GDM1 (cell line): ENCODE results near the gene ACO1.

ENCODE experiments used
- DNase-seq: peaks from one replicate; lab custom pipeline; 2025; lab: John Stamatoyannopoulos, UW

ACO1 gene

DNA sequence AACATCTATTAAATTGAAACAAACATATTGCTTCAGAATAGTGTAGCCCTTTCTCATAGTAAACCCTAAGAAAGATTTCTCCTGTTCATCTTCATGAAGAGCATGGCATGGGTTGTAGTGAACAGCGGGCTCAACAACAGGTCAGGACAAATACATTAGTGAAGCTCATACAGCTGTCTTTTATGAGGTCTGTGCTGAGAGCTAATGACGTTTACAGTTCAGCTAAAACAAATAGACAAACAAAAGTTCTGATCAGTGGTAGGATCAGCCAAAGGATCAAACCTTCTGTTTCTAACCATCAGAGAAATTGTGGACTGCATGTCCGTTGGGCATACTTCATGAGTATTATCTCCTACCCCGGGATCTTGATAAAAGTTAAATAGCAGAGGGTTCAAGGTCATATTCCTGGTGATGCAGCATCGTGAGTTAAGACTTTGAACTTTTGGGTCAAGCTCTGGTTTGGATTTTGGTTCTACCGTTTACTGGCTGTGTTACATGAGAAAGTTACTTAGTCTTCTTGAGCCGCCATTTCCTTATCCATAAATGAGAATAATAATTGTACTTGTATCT is 37.9 kb downstream of the ACO1 start:
- no peak for DNase-seq

DNA sequence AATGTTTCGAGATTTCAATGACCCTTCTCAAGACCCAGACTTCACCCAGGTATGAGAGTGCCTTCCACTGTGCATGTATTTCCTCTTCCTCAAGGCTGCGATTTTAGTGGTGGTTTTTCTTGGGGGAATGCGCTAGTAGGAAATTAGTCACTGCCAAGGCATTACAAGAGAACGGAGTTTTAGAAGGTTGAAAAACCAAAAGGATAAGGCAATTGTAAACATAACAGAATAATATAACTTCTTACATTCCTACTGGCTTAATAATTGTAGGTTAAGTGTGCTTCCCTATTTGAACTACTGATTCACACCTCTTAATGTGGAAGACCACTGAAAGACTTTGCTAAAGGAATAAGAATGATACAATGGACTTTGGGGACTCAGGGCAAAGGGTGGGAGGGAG is 38.9 kb downstream of the ACO1 start:
- DNase-seq = no peak

DNA sequence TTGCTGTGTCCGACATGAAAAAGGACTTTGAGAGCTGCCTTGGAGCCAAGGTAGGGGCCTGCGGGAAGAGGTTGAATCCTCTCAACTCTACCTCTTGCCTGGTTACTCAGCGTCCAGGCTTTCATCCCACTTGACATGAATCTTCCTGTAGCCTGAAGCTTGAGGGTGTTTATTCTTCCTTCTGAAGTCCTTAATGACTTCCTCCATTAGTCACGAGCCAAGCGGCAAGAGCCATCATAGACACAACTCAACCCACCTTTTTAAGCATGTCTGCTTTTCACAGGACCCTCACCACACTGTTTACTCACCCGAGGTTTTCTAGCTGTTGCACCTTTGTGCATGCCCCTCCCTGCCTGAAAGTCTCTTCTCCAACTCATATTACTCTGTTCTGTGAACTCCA is 40.2 kb downstream of the ACO1 start:
- DNase-seq = no peak

DNA sequence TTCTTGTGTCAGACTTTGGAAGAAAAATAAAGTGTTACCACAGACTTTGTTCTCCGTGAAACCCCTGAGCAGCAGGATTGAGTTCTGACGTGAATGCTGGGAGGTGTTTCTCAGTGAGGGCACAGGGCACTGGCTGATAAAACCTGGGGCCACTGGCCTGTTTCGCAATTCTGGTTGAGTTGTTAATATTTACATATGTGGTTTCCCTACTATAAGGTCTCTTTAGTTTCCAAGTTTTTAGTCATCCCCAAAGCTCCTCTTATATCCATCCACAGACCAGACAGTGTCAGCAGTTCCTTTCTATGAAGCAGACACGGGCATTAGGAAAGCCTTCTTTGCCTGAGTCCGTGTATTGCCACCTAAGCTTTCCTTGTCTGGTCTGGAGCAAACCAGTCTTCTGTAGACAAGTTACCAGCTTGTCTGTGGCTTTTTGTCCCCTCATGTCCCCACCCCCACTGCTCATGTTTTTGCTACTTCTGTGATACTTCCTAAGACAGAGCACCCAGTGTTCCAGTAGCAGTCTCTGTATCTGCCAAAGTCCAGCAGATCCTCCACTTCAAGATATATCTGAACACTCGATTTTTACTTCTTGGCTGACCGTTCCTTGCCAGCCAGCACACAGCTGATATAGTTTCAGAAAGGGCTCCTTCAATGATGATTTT is 42.0 kb downstream of the ACO1 start:
- DNase-seq = no peak

DNA sequence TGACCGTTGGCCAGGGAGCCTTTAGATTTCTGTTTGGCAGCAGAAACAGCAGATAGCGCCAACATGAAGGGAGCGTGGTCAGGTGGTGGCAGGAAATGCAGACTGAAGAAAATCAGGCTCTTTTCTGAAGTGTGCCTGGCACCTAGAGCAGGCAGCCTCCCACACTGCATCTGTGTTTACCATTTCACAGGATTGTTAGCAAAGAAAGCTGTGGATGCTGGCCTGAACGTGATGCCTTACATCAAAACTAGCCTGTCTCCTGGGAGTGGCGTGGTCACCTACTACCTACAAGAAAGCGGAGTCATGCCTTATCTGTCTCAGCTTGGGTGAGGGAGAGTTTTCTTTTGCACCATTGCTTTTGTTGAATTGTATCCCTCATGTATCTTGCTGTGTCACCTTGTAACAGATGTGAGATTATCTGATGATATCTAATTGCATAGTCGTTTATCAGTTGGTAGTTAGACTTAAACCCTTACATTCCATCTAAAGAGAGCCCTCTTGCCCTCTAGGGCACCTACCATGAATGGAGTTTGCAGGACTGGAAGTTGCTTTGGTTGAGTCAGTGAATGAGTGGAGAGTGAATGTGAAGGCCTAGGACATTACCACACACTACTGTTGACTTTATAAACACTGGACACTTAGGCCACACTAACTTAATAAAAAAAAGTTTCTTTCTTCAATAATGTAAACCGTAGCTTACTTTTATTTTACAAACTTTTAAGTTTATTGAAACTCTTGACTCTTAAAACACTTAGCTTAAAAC is 42.8 kb downstream of the ACO1 start:
- no peak for DNase-seq

DNA sequence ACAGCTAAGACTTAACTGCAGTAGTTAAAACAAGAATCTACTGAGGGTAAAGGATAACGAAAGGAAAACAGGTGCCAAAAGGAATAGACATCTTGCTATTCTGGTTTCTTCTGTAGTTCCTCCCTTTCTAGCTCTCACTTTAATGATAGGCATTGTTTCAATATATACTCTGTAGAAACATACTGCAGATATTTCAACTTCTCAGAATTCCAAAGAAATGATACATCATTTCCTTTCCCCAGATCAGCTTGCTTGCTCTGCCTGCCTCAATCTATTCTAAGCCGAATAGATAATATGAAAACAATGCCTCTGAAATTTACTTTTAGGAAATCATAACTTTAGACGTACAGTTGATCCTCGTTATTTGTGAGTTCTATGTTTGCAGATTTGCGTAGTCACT is 46.3 kb downstream of the ACO1 start:
- no peak for DNase-seq

DNA sequence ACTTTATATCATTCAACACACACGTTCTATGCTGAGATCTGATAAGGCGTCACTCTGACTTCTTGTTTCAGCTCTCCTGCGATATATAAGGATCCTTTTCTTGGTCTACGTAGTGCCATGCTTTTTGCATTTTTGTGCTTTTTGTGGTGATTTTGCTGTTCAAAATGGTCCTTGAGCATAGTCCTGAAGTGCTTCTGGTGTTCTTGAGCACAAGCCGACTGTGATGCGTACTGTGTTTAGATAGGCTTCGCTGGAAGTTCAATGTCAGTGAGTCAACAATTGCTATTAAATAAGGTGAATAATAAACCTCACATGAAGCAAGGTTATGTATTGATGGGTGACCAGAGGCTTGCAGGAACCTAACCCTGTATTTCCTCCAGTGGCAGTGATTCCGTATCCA is 46.8 kb downstream of the ACO1 start:
- no peak for DNase-seq

DNA sequence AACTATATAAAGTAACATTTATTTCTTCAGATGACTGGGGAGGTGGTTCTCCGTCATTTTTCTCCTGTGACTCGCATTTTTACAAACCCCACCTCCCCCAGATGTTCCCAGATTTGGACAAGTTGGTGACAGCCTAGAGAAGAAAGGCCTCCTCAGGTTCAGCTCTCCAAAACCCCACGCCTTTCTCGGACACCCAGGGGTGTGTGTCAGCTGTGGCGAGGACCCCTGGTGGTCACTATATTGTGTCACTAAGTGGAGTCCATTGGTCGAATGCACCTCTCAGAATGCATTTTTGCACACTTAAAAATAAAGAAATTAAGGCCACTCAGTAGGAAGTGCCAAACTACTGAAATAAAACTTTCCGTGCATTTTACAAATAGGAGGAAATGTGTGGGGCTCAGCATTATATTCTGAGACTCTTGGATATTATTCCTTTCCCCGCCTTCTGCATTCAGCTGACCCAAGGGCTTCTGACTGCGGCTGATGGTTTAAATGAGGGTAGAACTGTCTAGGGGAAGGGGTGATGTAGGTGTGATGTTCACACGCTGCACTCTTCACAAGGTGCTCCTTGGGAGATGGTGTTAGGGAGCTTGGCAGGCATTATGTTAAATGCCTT is 47.6 kb downstream of the ACO1 start:
- no peak for DNase-seq

DNA sequence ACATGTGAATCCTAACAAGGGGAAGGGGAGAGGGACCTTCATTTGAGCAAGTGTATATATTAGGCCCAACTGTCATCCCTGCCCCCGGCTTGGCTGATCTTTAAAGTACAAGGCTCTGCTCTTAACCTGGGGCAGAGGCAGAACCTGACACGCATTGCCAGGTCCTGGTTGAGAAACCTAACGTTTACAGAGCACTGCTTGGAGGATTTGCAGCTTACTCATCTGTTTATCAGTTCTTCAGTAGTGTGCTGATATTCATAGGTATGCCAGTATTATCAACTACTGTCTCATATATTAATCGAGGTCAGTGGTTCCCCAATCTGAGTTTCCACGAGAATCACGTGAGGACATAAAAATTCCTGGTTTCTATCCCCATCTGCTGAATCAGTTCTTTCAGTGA is 50.4 kb downstream of the ACO1 start:
- DNase-seq = no peak

DNA sequence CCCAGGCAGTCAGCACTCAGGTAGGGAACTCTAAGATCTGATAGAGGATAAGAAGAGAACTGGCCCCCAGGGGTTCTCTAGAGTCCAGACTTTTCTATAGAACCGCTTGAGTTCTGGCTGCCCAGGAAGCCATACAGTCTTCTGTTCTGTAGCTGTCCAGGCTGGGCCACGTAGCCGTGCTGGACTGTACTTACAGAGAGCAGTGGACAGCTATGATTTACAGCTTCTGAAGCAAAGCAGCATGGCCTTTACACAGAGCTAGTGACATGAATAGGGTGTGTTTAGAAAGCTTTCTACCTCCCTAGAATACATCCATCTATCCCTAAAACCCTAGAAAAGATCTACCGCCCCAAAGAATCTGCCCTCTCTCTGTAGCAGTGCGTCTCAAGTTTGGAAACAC is 57.2 kb downstream of the ACO1 start:
- no peak for DNase-seq

DNA sequence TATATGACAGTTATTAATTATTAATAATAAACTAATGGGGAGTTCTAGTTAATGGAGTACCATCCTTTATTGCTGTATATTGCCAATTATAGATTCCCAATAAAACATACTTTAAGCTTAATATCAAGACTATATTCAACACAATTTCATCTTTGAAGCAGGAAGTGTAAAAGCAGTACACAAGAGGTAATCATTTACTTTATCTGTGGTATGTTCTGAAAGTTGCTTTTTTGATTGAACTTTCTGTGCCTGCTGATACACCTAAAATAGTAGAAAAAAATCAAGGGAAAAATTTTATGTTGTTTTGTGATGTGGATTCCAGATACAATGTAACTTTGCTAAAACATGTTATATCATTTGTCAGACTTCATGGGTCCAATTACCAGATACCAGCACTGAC is 58.0 kb downstream of the ACO1 start:
- DNase-seq = no peak

DNA sequence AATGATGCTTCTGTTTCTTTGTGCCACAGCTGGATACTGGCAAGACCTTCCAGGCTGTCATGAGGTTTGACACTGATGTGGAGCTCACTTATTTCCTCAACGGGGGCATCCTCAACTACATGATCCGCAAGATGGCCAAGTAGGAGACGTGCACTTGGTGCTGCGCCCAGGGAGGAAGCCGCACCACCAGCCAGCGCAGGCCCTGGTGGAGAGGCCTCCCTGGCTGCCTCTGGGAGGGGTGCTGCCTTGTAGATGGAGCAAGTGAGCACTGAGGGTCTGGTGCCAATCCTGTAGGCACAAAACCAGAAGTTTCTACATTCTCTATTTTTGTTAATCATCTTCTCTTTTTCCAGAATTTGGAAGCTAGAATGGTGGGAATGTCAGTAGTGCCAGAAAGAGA is 65.5 kb downstream of the ACO1 start:
- DNase-seq = no peak

DNA sequence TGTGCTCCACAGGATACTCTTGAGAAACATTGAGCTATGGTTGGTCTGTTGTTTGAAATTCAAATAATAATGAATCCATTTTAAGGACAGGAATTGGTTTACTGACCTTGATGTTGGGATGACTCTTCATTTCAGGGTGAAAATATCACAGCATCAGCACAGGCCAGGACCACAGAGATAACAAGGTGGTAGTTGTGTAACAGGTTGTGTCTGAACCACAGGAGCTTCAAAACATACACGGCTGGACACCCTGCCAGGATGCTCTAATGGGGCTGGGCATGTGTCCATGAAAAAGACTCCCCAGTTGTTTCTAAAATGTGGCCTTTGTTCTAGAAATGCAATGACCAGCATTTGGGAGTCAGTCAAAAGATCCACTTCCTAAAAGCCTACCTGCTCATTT is 69.8 kb downstream of the ACO1 start:
- DNase-seq = no peak

DNA sequence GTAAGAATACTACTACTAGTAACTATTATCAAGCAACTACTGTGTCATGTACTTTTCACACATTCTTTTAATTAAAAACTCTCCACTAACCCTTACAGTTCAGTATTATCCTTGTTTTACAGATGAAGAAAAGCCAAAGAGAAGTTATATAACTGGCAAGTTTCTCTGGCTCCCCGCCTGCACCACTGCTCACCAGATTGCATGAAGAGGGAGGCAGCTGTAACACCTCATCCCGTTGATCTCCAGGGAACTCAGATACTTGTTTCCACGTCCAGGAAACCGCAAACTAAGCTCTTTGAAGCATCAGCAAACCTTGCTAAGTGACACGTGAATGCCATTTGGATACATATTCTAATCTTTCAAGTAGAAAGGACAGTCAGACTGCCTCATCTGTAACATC is 71.3 kb downstream of the ACO1 start:
- no peak for DNase-seq

DNA sequence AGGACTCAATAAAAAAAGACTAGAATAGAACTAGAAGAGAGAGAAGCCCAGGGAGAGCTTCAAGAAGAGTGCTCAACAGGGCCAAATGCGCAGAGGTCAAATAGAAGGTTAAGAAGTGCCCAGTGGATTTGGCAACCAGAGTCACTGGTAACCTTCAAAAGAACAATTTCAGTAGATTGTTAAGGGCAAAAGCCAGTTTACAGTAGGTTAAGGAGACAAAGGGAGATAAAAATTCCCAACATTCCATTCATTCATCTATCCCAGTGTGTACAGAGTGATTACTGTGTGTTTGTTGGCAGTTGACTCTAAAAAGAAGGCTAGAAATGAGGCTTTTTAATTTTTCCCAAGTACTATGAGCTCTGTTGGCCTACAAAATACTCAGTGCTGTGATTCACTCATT is 72.1 kb downstream of the ACO1 start:
- DNase-seq = no peak

DNA sequence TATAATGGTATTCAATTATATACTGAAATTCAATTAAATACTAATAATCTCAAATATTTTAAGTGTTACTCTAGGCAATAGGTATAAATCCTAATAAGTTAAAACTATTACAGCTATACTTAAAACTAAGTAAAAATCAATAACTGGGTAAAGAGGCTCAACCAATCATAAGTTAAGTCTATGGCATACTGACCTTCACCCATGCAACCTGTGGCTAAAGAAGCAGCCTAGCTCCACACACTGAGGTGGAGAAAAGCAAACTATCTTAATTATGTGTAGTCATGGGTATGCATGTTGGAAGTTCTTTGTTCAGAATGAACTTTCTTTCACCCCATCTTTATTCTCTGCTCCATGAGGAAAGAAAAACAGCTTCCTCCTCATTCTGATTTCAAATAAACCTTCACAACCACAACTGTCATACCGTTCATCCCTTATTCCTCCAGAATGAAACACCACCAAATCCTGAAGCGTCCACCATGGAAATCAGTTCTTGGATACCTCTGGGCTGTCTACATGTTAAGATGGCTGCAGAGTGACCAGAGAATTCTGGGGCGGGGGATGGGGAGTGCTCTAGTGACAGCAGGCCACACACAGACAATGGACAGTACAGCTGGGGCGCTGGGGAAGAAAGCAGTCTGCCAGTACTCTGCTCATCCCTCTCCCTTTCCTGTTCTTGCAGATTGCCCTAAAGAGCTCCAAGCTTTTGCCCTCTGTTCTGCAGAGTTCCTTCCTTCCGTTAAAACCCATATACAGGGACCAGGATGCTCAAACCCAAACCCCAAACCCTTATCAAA is 79.3 kb downstream of the ACO1 start:
- no peak for DNase-seq

DNA sequence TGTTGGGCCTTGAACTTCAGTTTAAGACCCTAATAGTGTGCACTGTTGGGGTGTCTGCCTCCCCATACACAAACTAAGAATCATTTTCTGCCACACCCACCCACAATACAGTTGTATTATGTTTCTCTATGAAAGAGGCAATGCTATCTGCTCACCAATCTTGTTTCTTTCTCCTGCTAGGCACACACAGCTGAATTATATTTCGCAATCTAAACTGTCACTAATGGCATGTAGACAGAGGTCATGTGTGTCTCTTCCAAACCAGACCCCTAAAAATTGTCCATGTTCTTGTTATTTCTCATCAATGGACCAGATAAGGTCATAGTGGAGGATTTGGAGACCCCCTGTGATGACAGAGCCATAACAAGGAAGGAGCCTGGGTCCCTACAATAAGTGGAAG is 84.3 kb downstream of the ACO1 start:
- no peak for DNase-seq

DNA sequence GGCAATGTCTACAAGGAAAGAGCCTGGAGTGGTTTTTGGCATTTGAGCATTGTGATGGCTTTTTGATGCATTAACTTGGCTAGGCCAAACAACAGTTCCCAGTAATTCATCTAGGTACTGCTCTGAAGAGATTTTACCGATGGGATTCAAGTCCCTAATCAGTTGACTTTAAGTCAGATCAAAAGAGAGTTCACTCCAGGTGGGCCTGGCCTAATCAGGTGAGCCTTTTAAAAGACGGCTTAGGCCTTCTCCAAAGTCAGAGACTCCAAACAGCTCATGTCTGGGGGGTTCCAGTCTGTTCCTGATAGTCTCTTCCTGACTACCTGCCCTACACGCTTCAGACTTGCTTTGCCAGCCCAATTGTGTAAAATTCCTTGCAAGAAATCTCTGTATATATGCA is 87.9 kb downstream of the ACO1 start:
- DNase-seq = no peak

DNA sequence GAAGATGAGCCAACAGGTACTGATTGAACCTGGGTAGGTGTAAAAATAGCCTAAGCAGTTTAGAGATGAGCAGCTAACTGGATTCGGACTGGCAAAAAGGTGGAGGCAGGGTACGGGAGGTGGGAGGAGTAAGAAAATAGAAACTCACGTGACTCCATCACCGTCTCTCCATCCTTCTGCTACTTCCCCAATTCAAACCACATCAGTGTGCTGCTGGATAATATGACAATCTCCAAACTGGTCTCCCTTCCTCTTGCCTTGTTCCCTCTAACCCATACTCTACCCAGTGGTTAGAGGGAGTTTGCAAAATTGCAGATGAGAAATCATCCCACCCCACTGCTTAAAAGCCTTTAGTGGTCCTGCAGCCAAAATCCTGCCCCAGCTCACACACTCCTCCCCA is 98.9 kb downstream of the ACO1 start:
- DNase-seq = no peak

DNA sequence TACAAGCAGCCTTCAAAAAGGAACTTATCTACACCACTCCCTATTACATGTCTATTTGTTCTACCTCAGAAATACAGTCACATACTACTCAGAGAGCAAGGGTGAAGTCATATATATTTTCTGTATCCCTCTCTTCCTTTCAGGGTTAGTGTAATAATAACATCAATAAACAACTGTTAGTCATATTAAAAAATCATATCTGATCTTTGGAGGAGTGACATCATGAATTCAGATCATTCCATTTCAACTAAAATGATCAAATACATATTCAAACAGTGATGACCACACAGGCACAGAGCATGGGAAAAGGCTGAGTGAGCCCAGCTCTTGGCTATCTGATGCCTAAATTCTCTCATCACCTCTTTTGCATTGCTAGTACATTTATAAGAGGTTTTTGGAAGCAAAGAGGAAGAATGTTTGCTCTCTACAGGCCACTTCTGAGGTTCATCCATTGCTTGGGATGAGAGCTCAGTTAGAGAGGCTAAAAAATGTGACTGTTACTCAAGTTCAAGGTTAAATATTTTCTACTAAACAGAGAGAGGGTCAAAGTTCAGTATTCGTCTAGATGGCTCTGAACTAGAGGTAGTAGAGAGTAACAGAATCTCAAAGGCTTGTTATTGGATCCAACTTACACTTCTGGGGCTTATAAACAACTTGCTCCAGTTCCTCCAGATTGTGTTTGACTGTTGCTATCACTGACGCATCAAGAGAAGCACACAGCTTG is 102.6 kb downstream of the ACO1 start:
- no peak for DNase-seq

DNA sequence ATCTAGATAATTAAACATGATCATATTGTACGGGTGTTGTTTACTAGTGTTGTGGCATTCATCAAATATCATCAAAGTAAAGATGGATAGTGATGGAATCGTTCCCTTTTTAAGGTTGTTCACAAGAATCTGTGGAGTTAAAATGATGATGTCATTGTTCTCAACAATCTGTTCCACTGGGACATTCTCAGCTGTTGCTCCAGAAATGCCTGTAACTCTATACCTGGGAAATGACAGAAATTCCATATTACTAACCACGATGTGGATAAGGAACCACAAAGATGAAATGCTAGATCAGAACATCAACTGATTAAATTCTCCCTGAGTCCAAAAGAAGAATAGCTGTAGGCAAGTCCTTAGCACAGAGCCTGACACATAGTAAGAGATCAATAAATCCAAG is 103.5 kb downstream of the ACO1 start:
- no peak for DNase-seq

DNA sequence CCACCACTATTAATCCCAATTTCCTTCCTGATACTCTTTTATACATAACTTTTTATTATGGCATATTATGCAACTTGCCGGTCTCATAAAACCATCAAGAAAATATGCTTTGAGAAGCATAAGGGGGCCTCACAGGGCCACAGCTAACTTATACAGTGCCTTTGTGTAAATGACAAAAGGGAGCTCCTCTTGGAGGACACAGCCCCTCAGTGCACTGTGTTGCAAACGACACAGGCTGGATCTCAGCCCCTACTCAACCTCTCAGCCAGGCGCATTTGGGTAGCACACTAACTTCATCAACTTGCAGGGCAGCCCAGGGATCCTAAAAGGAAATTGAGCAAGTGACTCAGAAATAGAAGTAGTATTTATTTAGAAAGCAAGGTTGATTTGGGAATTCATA is 106.2 kb downstream of the ACO1 start:
- DNase-seq = no peak
